ENCODE data around the gene YIPF5. TPM values are rescaled to one million over a fixed set of nuclear protein-coding genes. Genes with fewer than 3 reads are reported as not detected.
A peak's percentile ranks its signal among the peaks of the same experiment; 100 is the strongest.

Gene YIPF5
- total RNA-seq, 1 donor from 2014 or later, result 31.0 TPM

GRCh38 chr5:144191998-144192397 lies 21.5 kb upstream of the YIPF5 start:
- DNase-seq (ENCODE audit: low spot score in 2 of 2), result no peak
- no peaks in the 10 kb centered on the region for H3K27me3 ChIP-seq
- peak overlapping the region in 1 of 2 donors; percentile 9 for H3K4me3 ChIP-seq
- TF ChIP-seq CTCF (IDR thresholded peaks at IDR 0.05), result peak in 1 of 3 experiments; percentile 19
- H3K36me3 ChIP-seq, result no peaks in the 10 kb centered on the region
- intact Hi-C loops (cut with DNase I), result no loop called here
- H3K27ac ChIP-seq, result no peak overlapping the region
- H3K9me3 ChIP-seq, result no peaks in the 10 kb centered on the region
- peaks cover 0 to 2% of the 10 kb centered on the region in 2 donors for H3K4me1 ChIP-seq

- Histone ChIP-seq H3K27ac (no peak overlapping the region), H3K4me3 (peak overlapping the region in 1 of 2 donors; percentile 9), H3K36me3 (no peaks in the 10 kb centered on the region), H3K4me1 (peaks cover 0 to 2% of the 10 kb centered on the region in 2 donors), H3K9me3 (no peaks in the 10 kb centered on the region), H3K27me3 (no peaks in the 10 kb centered on the region)
- DNase-seq (ENCODE audit: low spot score in 2 of 2), result no peak
- intact Hi-C loops (cut with DNase I), result no loop called here
- no peak for TF ChIP-seq CTCF (IDR thresholded peaks at IDR 0.05)
Measured at GRCh38 chr5:144191531-144191930, 21.1 kb upstream of the YIPF5 start.

GRCh38 chr5:144189800-144190429 lies 19.5 kb upstream of the YIPF5 start:
- peak in 1 of 2 donors; percentile 10 for DNase-seq (ENCODE audit: low spot score in 2 of 2)

GRCh38 chr5:144187699-144188294 lies 17.3 kb upstream of the YIPF5 start:
- Histone ChIP-seq H3K4me1 (peaks cover 0 to 2% of the 10 kb centered on the region in 2 donors), H3K27me3 (no peaks in the 10 kb centered on the region), H3K36me3 (no peaks in the 10 kb centered on the region), H3K4me3 (no peak overlapping the region), H3K9me3 (no peaks in the 10 kb centered on the region), H3K27ac (no peak overlapping the region)
- TF ChIP-seq CTCF (IDR thresholded peaks at IDR 0.05), result no peak
- intact Hi-C loops (cut with DNase I), result loop anchor here (10.0 kb wide), 1 partner anchor 1263 kb away; no protein-coding TSS in a partner anchor
- DNase-seq (ENCODE audit: low spot score in 2 of 2), result peak; percentile 9 to 67

More at GRCh38 chr5:144189800-144190429, 19.5 kb upstream of the YIPF5 start:
- H3K4me1 ChIP-seq, result peaks cover 0 to 2% of the 10 kb centered on the region in 2 donors
- no peak overlapping the region for H3K27ac ChIP-seq
- intact Hi-C loops (cut with DNase I), result loop anchor here (10.0 kb wide), 1 partner anchor 1265 kb away; no protein-coding TSS in a partner anchor
- H3K27me3 ChIP-seq, result no peaks in the 10 kb centered on the region
- H3K9me3 ChIP-seq, result no peaks in the 10 kb centered on the region
- H3K36me3 ChIP-seq, result no peaks in the 10 kb centered on the region
- TF ChIP-seq CTCF (IDR thresholded peaks at IDR 0.05), result no peak
- H3K4me3 ChIP-seq, result no peak overlapping the region

GRCh38 chr5:144183254-144183889 lies 12.9 kb upstream of the YIPF5 start:
- intact Hi-C loops (cut with DNase I), result loop anchor here (10.0 kb wide), 1 partner anchor 1259 kb away; no protein-coding TSS in a partner anchor
- Histone ChIP-seq H3K36me3 (no peaks in the 10 kb centered on the region), H3K9me3 (no peaks in the 10 kb centered on the region), H3K4me1 (peaks cover 0 to 2% of the 10 kb centered on the region in 2 donors), H3K27me3 (no peaks in the 10 kb centered on the region), H3K27ac (no peak overlapping the region), H3K4me3 (no peak overlapping the region)
- no peak for DNase-seq (ENCODE audit: low spot score in 2 of 2)
- peak; percentile 11 to 66 (median 48) for TF ChIP-seq CTCF (IDR thresholded peaks at IDR 0.05)

Data from ascending aorta (tissue), 2 donors.